Hippocampal formation (tissue), 2 donors: Measurements from ENCODE around the gene SLC6A19.
"Not testable (repeated sequence)": the region's sequence is repeated elsewhere in the genome, so short reads cannot be mapped to it uniquely, and the experiment has no call there.

Experiments used
- DNase-seq, 2 donors: peaks; one replicate each; lab custom pipeline; 2025; lab: John Stamatoyannopoulos, UW

SLC6A19 gene

DNA sequence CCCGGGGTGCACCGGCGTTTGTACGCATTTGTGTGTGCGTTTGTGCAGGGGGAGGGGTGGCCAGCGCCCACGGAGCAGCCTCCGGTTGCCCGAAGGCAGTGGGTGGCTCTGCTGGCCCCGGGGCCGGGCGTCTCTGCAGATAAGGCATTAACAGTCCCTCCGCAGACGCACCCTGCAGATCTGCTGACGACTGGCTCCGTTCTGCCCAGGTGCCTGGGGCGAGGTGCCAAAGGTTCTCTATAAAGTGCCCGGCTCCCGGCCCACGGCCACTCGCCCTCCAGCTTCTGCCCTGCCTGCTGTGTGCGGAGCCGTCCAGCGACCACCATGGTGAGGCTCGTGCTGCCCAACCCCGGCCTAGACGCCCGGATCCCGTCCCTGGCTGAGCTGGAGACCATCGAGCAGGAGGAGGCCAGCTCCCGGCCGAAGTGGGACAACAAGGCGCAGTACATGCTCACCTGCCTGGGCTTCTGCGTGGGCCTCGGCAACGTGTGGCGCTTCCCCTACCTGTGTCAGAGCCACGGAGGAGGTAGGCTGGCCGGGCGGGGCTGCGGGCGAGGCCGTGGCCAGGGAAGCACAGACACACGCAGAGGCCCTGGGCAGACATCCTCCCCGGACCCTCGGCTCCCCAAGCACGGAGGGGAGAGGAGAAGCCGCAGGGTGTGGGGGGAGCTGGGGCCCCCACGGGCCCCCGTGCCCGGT, at the start of gene SLC6A19:
SLC6A19 (plus strand) TSS at position 269 of the 699 bp plus-strand sequence; CDS start at position 325, 56 bp downstream.
- DNase-seq = no peak

GRCh38 chr5:1152156-1152555, 49.2 kb upstream of the SLC6A19 start:
- DNase-seq = no peak

- DNase-seq = no peak
Measured at GRCh38 chr5:1152771-1153282, 48.6 kb upstream of the SLC6A19 start.

- DNase-seq = no peak
Measured at GRCh38 chr5:1153428-1153827, 48.0 kb upstream of the SLC6A19 start.

- DNase-seq = no peak
Measured at GRCh38 chr5:1155191-1156032, 46.0 kb upstream of the SLC6A19 start.

GRCh38 chr5:1156033-1156753, 45.2 kb upstream of the SLC6A19 start:
- no peak for DNase-seq

GRCh38 chr5:1156754-1157460, 44.5 kb upstream of the SLC6A19 start:
- DNase-seq = no peak

GRCh38 chr5:1157461-1157986, 43.9 kb upstream of the SLC6A19 start:
- DNase-seq = not testable (repeated sequence)

- DNase-seq = no peak
Measured at GRCh38 chr5:1158647-1159340, 42.6 kb upstream of the SLC6A19 start.

DNA sequence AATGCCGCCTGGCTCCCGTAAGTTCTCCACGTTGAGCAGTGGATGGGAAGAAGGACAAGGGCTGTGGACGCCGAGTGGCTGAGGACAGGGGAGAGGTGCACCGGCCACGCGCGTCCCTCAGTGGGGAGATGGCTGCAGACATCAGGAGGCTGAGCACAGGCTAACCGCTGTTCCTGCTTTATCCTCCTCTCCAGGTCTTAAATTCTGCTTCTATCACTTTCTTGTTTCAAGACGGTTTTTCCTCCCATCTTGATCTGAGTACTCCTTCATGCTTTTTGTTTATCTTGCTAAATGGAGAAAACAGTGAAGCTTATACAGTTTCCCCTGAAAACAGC, 42.1 kb upstream of the SLC6A19 start:
- no peak for DNase-seq

GRCh38 chr5:1159774-1160406, 41.5 kb upstream of the SLC6A19 start:
- DNase-seq = no peak

DNA sequence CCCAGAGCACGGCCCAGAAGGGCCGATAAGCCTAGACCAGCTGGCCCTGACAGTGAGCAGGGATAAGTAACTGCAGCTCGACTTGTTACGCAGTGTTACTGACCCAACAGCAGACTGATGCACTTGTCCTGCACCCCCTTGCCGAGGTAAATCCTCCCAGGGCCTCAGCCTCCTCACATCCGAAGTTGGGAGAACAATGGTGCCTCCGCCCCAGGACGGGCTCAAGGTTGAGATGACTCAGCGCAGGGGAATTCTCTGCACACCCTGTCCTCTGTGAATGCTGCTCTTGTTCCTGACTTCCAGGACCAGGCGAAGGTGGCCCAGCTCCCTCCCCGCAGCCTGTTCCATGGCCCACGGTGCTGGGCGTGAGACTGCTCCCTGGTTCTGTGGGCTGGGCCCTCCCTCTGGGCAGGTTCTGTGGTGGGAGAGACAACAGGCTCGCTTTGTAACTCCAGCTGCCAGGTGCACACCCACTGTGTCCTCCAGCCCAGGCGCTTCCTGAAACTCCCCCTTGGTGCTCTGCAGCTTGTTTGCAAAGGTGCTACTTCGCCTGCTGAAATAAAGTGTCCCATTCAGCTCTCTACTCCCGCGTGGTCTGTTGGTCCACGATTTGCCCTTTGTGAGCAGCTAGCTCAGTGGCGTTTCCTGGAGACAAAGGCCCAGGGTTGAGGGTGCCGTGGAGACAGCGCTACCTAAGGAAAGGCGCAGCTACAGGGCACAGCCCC, 40.1 kb upstream of the SLC6A19 start:
- DNase-seq = no peak

GRCh38 chr5:1161833-1162229, 39.6 kb upstream of the SLC6A19 start:
- peak; percentile 31 to 39 for DNase-seq

- no peak for DNase-seq
Measured at GRCh38 chr5:1162276-1162675, 39.1 kb upstream of the SLC6A19 start.

DNA sequence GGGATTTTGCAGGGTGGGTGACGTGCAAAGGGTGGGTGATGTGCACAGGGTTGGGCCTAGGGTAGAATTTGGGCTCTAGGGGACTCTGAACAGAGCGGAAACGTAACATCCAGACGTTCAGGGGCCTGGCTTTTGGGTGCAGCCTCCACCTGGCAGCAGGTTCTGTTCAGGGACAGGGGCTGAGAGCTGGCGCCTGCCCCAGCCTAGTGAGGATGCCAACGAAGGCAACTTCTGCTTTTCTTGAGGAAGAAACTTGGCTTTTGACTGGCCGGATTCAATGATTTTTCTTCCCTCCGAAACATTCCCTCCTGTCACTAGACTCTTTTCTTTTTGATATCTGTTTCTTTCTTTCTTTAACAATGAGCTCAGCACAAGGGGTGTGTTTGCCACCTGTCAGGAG, 38.6 kb upstream of the SLC6A19 start:
- no peak for DNase-seq

DNA sequence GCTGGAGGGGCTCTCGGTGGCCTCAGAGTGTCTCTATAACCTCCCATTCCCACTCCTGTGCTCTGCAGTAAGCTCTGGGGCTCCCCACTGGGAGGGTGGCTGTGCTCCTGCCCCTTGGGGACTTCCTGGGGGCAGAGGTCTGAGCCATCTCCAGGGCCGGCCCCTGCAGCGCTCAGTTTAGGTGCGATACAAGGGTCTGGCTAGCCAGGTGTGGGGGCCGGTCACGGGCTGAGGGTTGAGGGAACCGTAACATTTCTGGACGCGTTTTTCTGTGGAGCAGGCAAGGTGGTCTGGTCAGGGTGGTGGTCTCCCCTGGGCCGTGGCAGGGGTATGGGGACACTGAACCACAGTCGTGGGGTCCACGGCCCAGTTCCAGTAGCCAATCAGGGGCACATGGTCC, 38.0 kb upstream of the SLC6A19 start:
- DNase-seq = no peak

DNA sequence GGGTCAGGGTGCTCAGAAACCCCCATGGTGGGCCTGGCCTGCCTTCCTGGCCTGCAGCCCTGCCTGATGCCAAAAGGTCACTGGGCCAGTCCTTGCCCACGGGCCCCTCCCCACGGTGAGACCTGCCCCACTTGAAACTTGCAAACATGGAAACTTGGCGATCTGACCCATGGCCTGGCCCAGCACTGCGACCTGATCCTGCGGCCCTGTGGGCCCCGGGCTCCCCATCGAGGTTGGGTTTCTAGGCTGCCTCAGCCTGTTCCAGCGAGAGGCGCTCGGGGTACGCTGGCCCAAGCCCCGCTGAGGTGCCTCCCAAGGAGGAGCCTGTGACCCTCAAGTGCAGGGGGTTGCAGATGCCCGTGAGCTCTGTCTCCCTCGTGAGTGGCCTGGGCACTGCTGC, 37.5 kb upstream of the SLC6A19 start:
- DNase-seq = no peak

- DNase-seq = no peak
Measured at GRCh38 chr5:1164696-1165630, 36.4 kb upstream of the SLC6A19 start.

GRCh38 chr5:1165864-1166263, 35.5 kb upstream of the SLC6A19 start:
- DNase-seq = no peak
